Spleen (tissue), 11 donors: Measurements from ENCODE around the gene FGD6. TPM values are rescaled to one million over a fixed set of nuclear protein-coding genes. Genes with fewer than 3 reads are reported as not detected.

ENCODE experiments used
- DNase-seq: peaks from one replicate; pipeline ENCODE4 v3.0.0-alpha.2; 2020
- H3K27ac ChIP-seq, 8 donors: fragments of 200-600 bp; sonication (generic) in 7 of 8; 1 replicate in 4 of 8; 2 replicates in 4 of 8; pipeline versions ENCODE4 v1.5.0 to v1.8.0; 2016 to 2021; ENCODE audit warnings: inconsistent platforms in 4 of 8, mild to moderate bottlenecking in 4 of 8, moderate library complexity in 1 of 8
- H3K27me3 ChIP-seq, 7 donors: fragments of 200-600 bp; sonication (generic) in 6 of 7; replicated peaks in 1 of 7; 1 replicate in 4 of 7; 2 replicates in 3 of 7; pipeline versions ENCODE4 v1.5.0 to v1.8.0; 2016 to 2021; ENCODE audit warnings: inconsistent platforms in 3 of 7, mild to moderate bottlenecking in 1 of 7
- H3K36me3 ChIP-seq, 6 donors: fragments of 200-600 bp; sonication (generic) in 5 of 6; 1 replicate in 4 of 6; 2 replicates in 2 of 6; pipeline versions ENCODE4 v1.5.0 to v1.8.0; 2016 to 2021; ENCODE audit warnings: inconsistent platforms in 2 of 6
- H3K4me1 ChIP-seq, 6 donors: fragments of 200-600 bp; sonication (generic) in 5 of 6; 1 replicate in 3 of 6; 2 replicates in 3 of 6; pipeline versions ENCODE4 v1.5.0 to v1.8.0; 2016 to 2021; ENCODE audit warnings: inconsistent platforms in 3 of 6
- H3K4me3 ChIP-seq, 8 donors: fragments of 200-600 bp; sonication (generic) in 7 of 8; 1 replicate in 4 of 8; 2 replicates in 4 of 8; pipeline versions ENCODE4 v1.5.0 to v1.8.0; 2016 to 2021; ENCODE audit warnings: inconsistent platforms in 4 of 8, mild to moderate bottlenecking in 4 of 8, moderate library complexity in 2 of 8
- H3K9me3 ChIP-seq, 8 donors: fragments of 200-600 bp; sonication (generic) in 7 of 8; 1 replicate in 4 of 8; 2 replicates in 4 of 8; pipeline versions ENCODE4 v1.5.0 to v1.8.0; 2016 to 2021; ENCODE audit warnings: inconsistent platforms in 4 of 8
- POLR2A ChIP-seq, 3 donors: fragments of 450-650 bp; IDR thresholded peaks; one replicate each; pipeline ENCODE4 v1.5.1; 2017; ENCODE audit warnings: antibody characterized with exemption in 3 of 3, mild to moderate bottlenecking in 1 of 3
- POLR2AphosphoS5 ChIP-seq, 3 donors: sonication (generic); formaldehyde crosslinking; IDR thresholded peaks; one replicate each; pipeline ENCODE4 v1.5.1; 2017; ENCODE audit warnings: antibody characterized with exemption in 3 of 3
- WGBS, 5 donors: extraction: QIAGEN DNeasy Blood & Tissue Kit in 3 of 5; methylation state at CpG; one replicate each; pipeline versions ENCODE4 v1.1.5 to v1.1.7; 2013 to 2018; 5-methylcytosine and 5-hydroxymethylcytosine counted together
- intact Hi-C: fragments of 100-400 bp; cut with DNase I; formaldehyde crosslinking; loops from one replicate; pipeline ENCODE4 v1.15.0; 2023; ENCODE audit warnings: low total_unique reads
- polyA plus RNA-seq, 3 donors: library from polyadenylated mRNA; stranded (reverse); fragments of 200-250 nt; gene quantifications; one replicate each; pipeline ENCODE4 v1.2.1, GENCODE V29; 2013
- total RNA-seq, 7 donors: library from RNA; depleted of rRNA in 3 of 7; stranded (reverse); fragments of >200 nt in 3 of 7; fragmentation: NEBNext Ultra II Directional in 4 of 7; extraction: Animal tissue kit (Norgen Biotek cat#: 25700) in 4 of 7; gene quantifications; one replicate each; pipeline versions ENCODE4 v1.1.0 to v1.2.1, GENCODE V29; 2016 to 2021
- TF ChIP-seq, protein P1 (sequence below), 11 experiments: fragments of 200-600 bp in 7 of 11; fragments of 450-650 bp in 4 of 11; sonication (generic) in 4 of 11; IDR thresholded peaks in 8 of 11; conservative IDR thresholded peaks in 3 of 11; 1 replicate in 7 of 11; 2 replicates in 4 of 11; pipeline versions ENCODE4 v1.4.0 to v1.8.0; 2016 to 2021; ENCODE audit warnings: antibody characterized with exemption in 11 of 11, inconsistent platforms in 4 of 11, mild to moderate bottlenecking in 1 of 11
- donor health status: healthy with polysubstance abuse.
- donor health status: DM: no; HTN: no; CAD: no; lungs with moderate emphysema.
- donor health status: DM: no; HTN: no; CAD: no.
- donor health status: Bipolar disorder and iron deficiency.
- donor health status: healthy.
- donor health status: DM: no; HTN: no; CAD: no.
- donor health status: DM: yes; HTN: yes; CAD: no.

Gene FGD6
- total and polyA plus RNA-seq, 10 donors = 0.78 to 13.0 (median 10.4) TPM

DNA sequence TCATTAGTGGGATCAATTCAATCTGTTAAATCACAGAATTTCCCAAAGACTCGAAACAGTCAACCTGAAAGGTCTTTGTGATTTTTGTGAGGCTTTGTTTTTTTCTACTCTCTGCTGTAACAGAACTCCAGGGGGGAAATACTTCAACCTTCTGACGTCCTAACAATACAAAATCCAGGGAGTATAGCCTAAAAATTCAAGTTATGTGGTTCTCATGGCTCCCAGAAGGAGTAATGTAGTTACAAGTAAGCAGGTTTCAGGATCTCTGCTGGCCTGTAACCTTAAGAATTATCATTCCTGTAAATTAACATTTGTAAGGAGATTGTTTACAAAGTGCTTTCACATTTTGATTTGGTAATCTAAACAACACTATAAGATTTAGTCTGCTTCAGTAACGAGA lies 40.3 kb upstream of the FGD6 start:
- Histone ChIP-seq H3K36me3 (peaks cover 0 to 89% (median 42%) of the 10 kb centered on the region in 6 donors), H3K4me1 (peaks cover 0 to 4% (median under 1%) of the 10 kb centered on the region in 6 donors), H3K27ac (no peak overlapping the region), H3K27me3 (no peaks in the 10 kb centered on the region), H3K9me3 (no peaks in the 10 kb centered on the region), H3K4me3 (no peak overlapping the region)
- TF ChIP-seq POLR2A (IDR thresholded peaks at IDR 0.05) (no peak), POLR2AphosphoS5 (IDR thresholded peaks at IDR 0.05) (no peak)
- TF ChIP-seq, protein P1, sequence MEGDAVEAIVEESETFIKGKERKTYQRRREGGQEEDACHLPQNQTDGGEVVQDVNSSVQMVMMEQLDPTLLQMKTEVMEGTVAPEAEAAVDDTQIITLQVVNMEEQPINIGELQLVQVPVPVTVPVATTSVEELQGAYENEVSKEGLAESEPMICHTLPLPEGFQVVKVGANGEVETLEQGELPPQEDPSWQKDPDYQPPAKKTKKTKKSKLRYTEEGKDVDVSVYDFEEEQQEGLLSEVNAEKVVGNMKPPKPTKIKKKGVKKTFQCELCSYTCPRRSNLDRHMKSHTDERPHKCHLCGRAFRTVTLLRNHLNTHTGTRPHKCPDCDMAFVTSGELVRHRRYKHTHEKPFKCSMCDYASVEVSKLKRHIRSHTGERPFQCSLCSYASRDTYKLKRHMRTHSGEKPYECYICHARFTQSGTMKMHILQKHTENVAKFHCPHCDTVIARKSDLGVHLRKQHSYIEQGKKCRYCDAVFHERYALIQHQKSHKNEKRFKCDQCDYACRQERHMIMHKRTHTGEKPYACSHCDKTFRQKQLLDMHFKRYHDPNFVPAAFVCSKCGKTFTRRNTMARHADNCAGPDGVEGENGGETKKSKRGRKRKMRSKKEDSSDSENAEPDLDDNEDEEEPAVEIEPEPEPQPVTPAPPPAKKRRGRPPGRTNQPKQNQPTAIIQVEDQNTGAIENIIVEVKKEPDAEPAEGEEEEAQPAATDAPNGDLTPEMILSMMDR (IDR thresholded peaks at IDR 0.05 in 8 of 11, conservative IDR thresholded peaks at IDR 0.05 in 3 of 11) = no peak
- intact Hi-C loops = no loop called here
- WGBS, 5 donors = 93 to 98% (median 96%) methylated on average over 3 of the region's 3 CpGs
- no peak for DNase-seq

DNA sequence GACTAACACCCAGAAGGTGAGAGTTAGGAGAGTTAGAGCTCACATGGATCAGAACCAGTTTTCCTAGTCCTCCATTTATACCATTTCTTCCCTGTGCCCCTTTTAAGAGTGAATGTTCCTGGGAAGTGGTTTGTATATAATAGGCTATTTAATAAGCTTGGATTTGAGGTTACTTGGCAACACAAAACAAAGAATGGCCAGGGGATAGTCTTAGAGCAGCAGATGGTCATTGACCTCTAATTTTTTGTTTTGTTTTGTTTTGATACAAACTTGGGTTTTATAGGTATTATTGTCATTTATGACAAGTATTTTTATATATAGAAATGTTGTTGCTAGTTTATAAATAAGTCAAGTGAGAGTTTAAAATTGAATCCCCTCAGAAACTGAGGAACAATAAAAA lies 36.1 kb upstream of the FGD6 start:
- Histone ChIP-seq H3K4me1 (peaks cover 0 to 11% (median 0%) of the 10 kb centered on the region in 6 donors), H3K27me3 (no peaks in the 10 kb centered on the region), H3K9me3 (no peaks in the 10 kb centered on the region), H3K27ac (no peak overlapping the region), H3K36me3 (peaks cover 0 to 69% (median 48%) of the 10 kb centered on the region in 6 donors), H3K4me3 (no peak overlapping the region)
- no peak for TF ChIP-seq POLR2AphosphoS5 (IDR thresholded peaks at IDR 0.05)
- TF ChIP-seq, protein P1 (IDR thresholded peaks at IDR 0.05 in 8 of 11, conservative IDR thresholded peaks at IDR 0.05 in 3 of 11) = no peak
- TF ChIP-seq POLR2A (IDR thresholded peaks at IDR 0.05) = no peak
- no peak for DNase-seq
- intact Hi-C loops = no loop called here

DNA sequence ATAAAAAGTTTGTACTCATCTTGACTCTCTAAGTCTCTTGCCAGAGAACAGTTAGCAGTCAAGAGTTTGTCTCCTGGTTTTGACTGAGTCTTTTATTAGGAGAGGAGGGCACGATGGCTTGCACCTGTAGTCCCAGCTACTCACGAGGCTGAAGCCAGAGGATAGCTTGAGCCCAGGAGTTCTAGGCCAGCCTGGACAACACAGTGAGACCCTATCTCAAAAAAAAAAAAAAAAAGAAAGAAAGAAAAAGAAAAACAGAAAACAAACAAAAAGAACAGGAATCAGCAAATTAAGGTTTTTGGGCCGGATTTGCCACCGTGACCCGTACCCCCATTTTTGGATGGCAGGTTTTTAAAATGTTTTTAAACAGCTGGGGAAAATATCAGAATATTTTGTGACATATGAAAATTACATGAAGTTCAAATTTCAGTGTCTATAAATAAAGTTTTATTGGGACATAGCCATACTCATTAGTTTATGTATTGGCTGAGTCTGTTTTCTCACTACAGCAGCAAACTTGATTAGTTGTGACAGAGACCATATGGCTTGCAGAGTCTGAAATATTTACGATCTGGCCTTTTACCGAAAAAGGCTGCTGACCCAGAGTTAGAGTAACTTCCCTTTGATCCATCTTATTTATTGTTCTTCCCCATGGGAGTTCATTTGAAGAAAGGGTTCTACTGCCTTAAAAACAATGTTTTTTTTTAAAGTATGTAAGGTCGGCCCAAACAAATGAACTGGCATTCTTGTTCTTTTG lies 31.5 kb upstream of the FGD6 start:
- DNase-seq = no peak
- peaks cover 0 to 21% (median 8%) of the 10 kb centered on the region in 6 donors for H3K4me1 ChIP-seq
- no peak overlapping the region for H3K27ac ChIP-seq
- intact Hi-C loops = no loop called here
- H3K36me3 ChIP-seq = peaks cover 0 to 32% (median 18%) of the 10 kb centered on the region in 6 donors
- no peaks in the 10 kb centered on the region for H3K9me3 ChIP-seq
- H3K4me3 ChIP-seq = no peak overlapping the region
- TF ChIP-seq, protein P1 (IDR thresholded peaks at IDR 0.05 in 8 of 11, conservative IDR thresholded peaks at IDR 0.05 in 3 of 11) = no peak
- TF ChIP-seq POLR2A (IDR thresholded peaks at IDR 0.05) (no peak), POLR2AphosphoS5 (IDR thresholded peaks at IDR 0.05) (no peak)
- 82 to 92% (median 92%) methylated on average over 8 of the region's 8 CpGs for WGBS, 5 donors
- no peaks in the 10 kb centered on the region for H3K27me3 ChIP-seq

DNA sequence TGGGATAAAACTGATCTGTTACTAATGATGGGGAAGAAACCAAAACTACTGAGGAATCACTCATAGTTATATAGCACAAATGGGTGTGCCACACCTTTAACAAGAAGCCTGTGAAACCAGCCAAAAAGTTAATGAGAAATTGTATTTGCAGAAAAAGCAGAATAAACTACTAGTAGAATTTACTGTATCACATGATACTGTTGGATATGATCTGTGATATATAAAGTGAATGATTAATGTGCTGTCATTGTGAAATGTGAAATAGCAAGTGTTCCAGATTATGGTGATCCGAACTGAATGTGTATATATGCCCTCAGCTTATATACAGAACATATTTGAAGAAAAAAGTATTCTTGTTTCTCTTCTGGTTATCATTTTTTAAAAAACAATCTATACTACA lies 30.8 kb upstream of the FGD6 start:
- peaks cover 0 to 21% (median 8%) of the 10 kb centered on the region in 6 donors for H3K4me1 ChIP-seq
- intact Hi-C loops = no loop called here
- no peaks in the 10 kb centered on the region for H3K27me3 ChIP-seq
- no peak for DNase-seq
- H3K36me3 ChIP-seq = peaks cover 0 to 32% (median 12%) of the 10 kb centered on the region in 6 donors
- H3K27ac ChIP-seq = no peak overlapping the region
- 90 to 94% (median 91%) methylated on average over 1 of the region's 1 CpG for WGBS, 5 donors
- H3K9me3 ChIP-seq = no peaks in the 10 kb centered on the region
- TF ChIP-seq, protein P1 (IDR thresholded peaks at IDR 0.05 in 8 of 11, conservative IDR thresholded peaks at IDR 0.05 in 3 of 11) = no peak
- no peak for TF ChIP-seq POLR2AphosphoS5 (IDR thresholded peaks at IDR 0.05)
- TF ChIP-seq POLR2A (IDR thresholded peaks at IDR 0.05) = no peak
- no peak overlapping the region for H3K4me3 ChIP-seq
